ENCODE data around the gene VPS39. TPM values are rescaled to one million over a fixed set of nuclear protein-coding genes. Genes with fewer than 3 reads are reported as not detected.

VPS39 gene
- total RNA-seq, 3 donors from 2014 or later (not counting 1 experiment from before 2014, with no cell fraction given): 104 to 115 (median 112) TPM

DNA sequence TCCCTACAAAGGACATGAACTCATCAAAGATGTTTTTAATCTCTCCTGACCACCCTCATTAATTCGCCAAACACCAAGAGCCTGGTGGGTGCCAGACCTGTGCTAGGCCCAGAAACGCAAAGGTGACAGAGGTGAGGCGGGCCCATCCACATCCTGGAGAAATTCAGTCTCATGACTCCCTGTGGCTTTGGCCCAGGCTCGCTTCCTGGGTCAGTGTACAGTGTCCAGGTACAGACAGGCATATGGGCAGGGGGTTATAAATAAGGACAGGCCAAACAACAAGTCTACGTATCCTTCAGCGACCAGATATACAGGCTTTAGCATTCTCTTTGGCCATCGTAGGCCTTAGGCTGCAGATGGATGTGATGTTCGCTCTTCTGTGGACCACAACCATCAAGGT lies 50.7 kb downstream of the VPS39 start:
- intact Hi-C loops (cut with micrococcal nuclease): no loop called here
- H3K27me3 Mint-ChIP-seq (ENCODE audit: low read depth in 2 of 2): no peaks in the 10 kb centered on the region
- 93% methylated on average over 8 of the region's 8 CpGs for WGBS (ENCODE audit: insufficient coverage)
- no peaks in the 10 kb centered on the region for H3K9me3 ChIP-seq (ENCODE audit: control insufficient read depth, insufficient read depth, low read length)
- H3K36me3 ChIP-seq (ENCODE audit: control insufficient read depth, insufficient read depth, low read length): peaks cover 36% of the 10 kb centered on the region
- DNase-seq (no peak), ATAC-seq (no peak)
- H3K4me1 ChIP-seq (ENCODE audit: control insufficient read depth, insufficient read depth, low read length): no peaks in the 10 kb centered on the region
- no peaks in the 10 kb centered on the region for H3K4me1 Mint-ChIP-seq
- H3K27ac ChIP-seq (ENCODE audit: low read length): no peak overlapping the region
- no peak for TF ChIP-seq CTCF (IDR thresholded peaks at IDR 0.05)
- peaks cover 8% of the 10 kb centered on the region for H3K36me3 Mint-ChIP-seq
- no peak overlapping the region for H3K4me3 Mint-ChIP-seq
- no peaks in the 10 kb centered on the region for H3K27me3 ChIP-seq (ENCODE audit: control insufficient read depth, insufficient read depth, low read length)
- H3K9me3 Mint-ChIP-seq: no peaks in the 10 kb centered on the region
- H3K4me3 ChIP-seq (ENCODE audit: low read length): no peak overlapping the region
- no peak overlapping the region for H3K27ac Mint-ChIP-seq

- Histone ChIP-seq H3K36me3 (ENCODE audit: control insufficient read depth, insufficient read depth, low read length) (peaks cover 26% of the 10 kb centered on the region), H3K27ac (ENCODE audit: low read length) (no peak within 1 kb of the TSS), H3K4me3 (ENCODE audit: low read length) (no peak within 1 kb of the TSS), H3K9me3 (ENCODE audit: control insufficient read depth, insufficient read depth, low read length) (no peaks in the 10 kb centered on the region), H3K27me3 (ENCODE audit: control insufficient read depth, insufficient read depth, low read length) (no peaks in the 10 kb centered on the region), H3K4me1 (ENCODE audit: control insufficient read depth, insufficient read depth, low read length) (no peaks in the 10 kb centered on the region)
- intact Hi-C loops (cut with micrococcal nuclease): no loop called here
- DNase-seq (no peak), ATAC-seq (no peak)
- no peak within 1 kb of the TSS for H3K27ac Mint-ChIP-seq
- no peak for TF ChIP-seq CTCF (IDR thresholded peaks at IDR 0.05)
- H3K4me1 Mint-ChIP-seq: no peaks in the 10 kb centered on the region
- H3K9me3 Mint-ChIP-seq: no peaks in the 10 kb centered on the region
- 89% methylated on average over 8 of the region's 8 CpGs for WGBS (ENCODE audit: insufficient coverage)
- H3K36me3 Mint-ChIP-seq: no peaks in the 10 kb centered on the region
- no peaks in the 10 kb centered on the region for H3K27me3 Mint-ChIP-seq (ENCODE audit: low read depth in 2 of 2)
- H3K4me3 Mint-ChIP-seq: no peak within 1 kb of the TSS
Measured at GRCh38 chr15:42156243-42156922, 51.7 kb downstream of the VPS39 start, which contains the start of gene PLA2G4F. PLA2G4F (minus strand) TSS chr15:42156636; CDS start chr15:42156549, 87 bp downstream.

GRCh38 chr15:42155546-42156242 lies 52.4 kb downstream of the VPS39 start:
- no peaks in the 10 kb centered on the region for H3K9me3 Mint-ChIP-seq
- Histone ChIP-seq H3K36me3 (ENCODE audit: control insufficient read depth, insufficient read depth, low read length) (peaks cover 20% of the 10 kb centered on the region), H3K27ac (ENCODE audit: low read length) (no peak overlapping the region), H3K4me1 (ENCODE audit: control insufficient read depth, insufficient read depth, low read length) (no peaks in the 10 kb centered on the region), H3K27me3 (ENCODE audit: control insufficient read depth, insufficient read depth, low read length) (no peaks in the 10 kb centered on the region), H3K4me3 (ENCODE audit: low read length) (no peak overlapping the region), H3K9me3 (ENCODE audit: control insufficient read depth, insufficient read depth, low read length) (no peaks in the 10 kb centered on the region)
- H3K4me3 Mint-ChIP-seq: no peak overlapping the region
- no peak for TF ChIP-seq CTCF (IDR thresholded peaks at IDR 0.05)
- no peak for ATAC-seq
- no peaks in the 10 kb centered on the region for H3K27me3 Mint-ChIP-seq (ENCODE audit: low read depth in 2 of 2)
- 83% methylated on average over 27 of the region's 27 CpGs for WGBS (ENCODE audit: insufficient coverage)
- no peak for DNase-seq
- no peaks in the 10 kb centered on the region for H3K4me1 Mint-ChIP-seq
- intact Hi-C loops (cut with micrococcal nuclease): no loop called here
- H3K27ac Mint-ChIP-seq: no peak overlapping the region
- no peaks in the 10 kb centered on the region for H3K36me3 Mint-ChIP-seq
